DOHH2 (cell line): ENCODE measurements around the gene COMT.

Source experiments
- H3F3A ChIP-seq: fragments of 200-600 bp; sonication (generic), shearing (Covaris generic); 2 replicates; pipeline ENCODE4 v1.6.0; 2016; ENCODE audit warnings: antibody characterized with exemption, mild to moderate bottlenecking; ENCODE audit not compliant: control insufficient read depth, insufficient read depth
- H3K27ac ChIP-seq: fragments of 200-600 bp; sonication (generic); 2 replicates; pipeline ENCODE4 v1.5.1; 2014; ENCODE audit warnings: low read depth, mild to moderate bottlenecking, low read length, moderate library complexity
- H3K27me3 ChIP-seq: fragments of 200-600 bp; sonication (generic); 2 replicates; pipeline ENCODE4 v1.6.1; 2014; ENCODE audit warnings: mild to moderate bottlenecking, low read length, mixed read lengths; ENCODE audit not compliant: control insufficient read depth
- H3K36me3 ChIP-seq: fragments of 200-600 bp; sonication (generic); 2 replicates; pipeline ENCODE4 v1.6.1; 2014; ENCODE audit warnings: mild to moderate bottlenecking, low read length, moderate library complexity, mixed read lengths; ENCODE audit not compliant: control insufficient read depth
- H3K4me1 ChIP-seq: fragments of 200-600 bp; sonication (generic); 2 replicates; pipeline ENCODE4 v1.6.1; 2014; ENCODE audit warnings: mild to moderate bottlenecking, low read length, mixed read lengths; ENCODE audit not compliant: control insufficient read depth
- H3K4me2 ChIP-seq: fragments of 200-600 bp; sonication (generic); 2 replicates; pipeline ENCODE4 v1.6.0; 2014; ENCODE audit warnings: mild to moderate bottlenecking, low read length, moderate library complexity
- H3K4me3 ChIP-seq: fragments of 200-600 bp; sonication (generic); 2 replicates; pipeline ENCODE4 v1.5.1; 2014; ENCODE audit warnings: mild to moderate bottlenecking, low read length, mixed read lengths
- H3K79me2 ChIP-seq: fragments of 200-600 bp; sonication (generic); 2 replicates; pipeline ENCODE4 v1.6.1; 2014; ENCODE audit warnings: mild to moderate bottlenecking, low read length, mixed read lengths; ENCODE audit not compliant: control insufficient read depth
- H3K9me2 ChIP-seq: fragments of 200-600 bp; sonication (generic); replicated peaks from 2 replicates; pipeline ENCODE4 v1.6.1; 2014; ENCODE audit warnings: mild to moderate bottlenecking, low read length, mixed read lengths; ENCODE audit not compliant: control insufficient read depth
- H3K9me3 ChIP-seq: fragments of 200-600 bp; sonication (generic); 2 replicates; pipeline ENCODE4 v1.6.1; 2014; ENCODE audit warnings: antibody characterized with exemption, low read length, mixed read lengths; ENCODE audit not compliant: control insufficient read depth, insufficient read depth
- H4K20me1 ChIP-seq: fragments of 200-600 bp; sonication (generic); 2 replicates; pipeline ENCODE4 v1.6.0; 2014; ENCODE audit warnings: low read depth, mild to moderate bottlenecking, antibody characterized with exemption, low read length, moderate library complexity; ENCODE audit not compliant: control insufficient read depth, insufficient read depth
- EZH2phosphoT487 ChIP-seq: fragments of 200-600 bp; sonication (generic); IDR thresholded peaks from 2 replicates; pipeline ENCODE4 v1.6.1; 2017; ENCODE audit warnings: borderline replicate concordance, mild to moderate bottlenecking, antibody characterized with exemption, low read length, moderate library complexity, mixed read lengths
- TF ChIP-seq, protein P1 (sequence below): fragments of 200-600 bp; sonication (generic); IDR thresholded peaks from one replicate; pipeline ENCODE4 v1.5.1; 2014; ENCODE audit warnings: antibody characterized with exemption, mild to moderate bottlenecking, low read depth, low read length; ENCODE audit not compliant: poor library complexity, severe bottlenecking

The COMT gene

DNA sequence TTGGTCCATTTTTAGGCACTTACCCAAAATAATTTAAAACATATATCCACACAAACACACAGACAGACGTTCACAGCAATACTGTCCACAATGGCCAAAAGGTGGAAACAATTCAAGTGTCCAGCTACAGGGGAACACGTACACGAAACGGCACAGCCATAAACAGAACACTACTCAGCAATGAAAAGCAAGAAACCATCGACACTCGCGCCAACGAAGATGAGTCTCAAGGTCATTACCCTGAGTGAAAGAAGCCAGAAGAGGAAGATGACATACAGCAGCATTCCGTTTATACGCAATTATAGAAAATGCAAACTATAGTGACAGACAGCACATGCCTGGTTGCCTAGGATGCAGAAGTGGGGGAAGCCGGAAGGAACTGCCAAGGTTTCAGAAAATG lies 13.4 kb upstream of the COMT start:
- H3K36me3 ChIP-seq: no peaks in the 10 kb centered on the region

DNA sequence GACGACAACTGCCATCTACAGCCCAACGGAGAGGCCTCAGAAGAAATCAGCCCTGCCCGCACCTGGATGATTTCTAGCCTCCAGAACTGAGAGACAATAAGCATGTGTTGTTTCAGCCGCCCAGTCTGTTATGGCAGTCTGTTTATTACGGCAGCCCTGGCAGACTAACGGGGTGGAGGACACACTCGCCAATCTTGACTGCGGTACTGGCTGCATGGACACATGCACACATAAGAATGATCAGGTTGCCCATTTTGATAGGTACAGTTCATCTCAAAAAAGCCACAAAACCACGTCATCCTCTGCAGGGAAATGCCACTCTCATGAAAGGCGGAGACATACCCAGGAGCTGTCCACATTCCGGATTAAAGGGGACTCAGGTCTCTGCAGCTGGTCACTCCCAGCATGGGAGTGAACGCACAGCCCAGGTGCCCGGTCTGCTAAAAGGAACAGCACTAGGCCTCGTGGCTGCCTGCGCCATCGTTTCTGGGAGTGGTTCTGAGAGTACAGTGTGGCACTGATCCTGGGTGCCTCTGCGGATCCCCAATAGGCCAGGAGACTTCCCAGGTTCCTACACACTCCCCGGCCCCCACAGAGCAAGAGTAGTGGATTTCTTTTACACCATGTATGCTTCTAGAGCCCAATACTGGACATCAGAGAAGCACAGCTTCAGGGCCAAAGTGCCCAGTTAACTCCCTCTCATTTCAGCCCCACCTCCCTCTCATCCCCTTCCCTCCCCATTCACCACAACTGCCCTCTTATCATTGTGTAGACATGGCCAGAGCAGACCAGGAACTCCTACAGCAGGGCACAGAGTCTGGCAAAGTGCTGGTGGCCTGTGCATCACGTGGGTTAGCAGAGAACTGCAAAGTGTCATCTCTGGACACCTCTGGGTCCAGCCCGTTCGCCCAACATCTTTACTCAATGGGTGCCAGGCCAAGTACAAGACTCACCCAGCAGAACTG lies 11.7 kb upstream of the COMT start:
- no peak overlapping the region for H3K4me3 ChIP-seq
- no peaks in the 10 kb centered on the region for H4K20me1 ChIP-seq
- no peaks in the 10 kb centered on the region for H3K9me2 ChIP-seq
- no peaks in the 10 kb centered on the region for H3K36me3 ChIP-seq
- H3K9me3 ChIP-seq: no peaks in the 10 kb centered on the region
- H3K79me2 ChIP-seq: no peaks in the 10 kb centered on the region
- H3K4me1 ChIP-seq: no peaks in the 10 kb centered on the region
- H3F3A ChIP-seq: no peaks in the 10 kb centered on the region
- no peak overlapping the region for H3K4me2 ChIP-seq
- H3K27me3 ChIP-seq: no peaks in the 10 kb centered on the region
- no peak overlapping the region for H3K27ac ChIP-seq
- TF ChIP-seq EZH2phosphoT487: no peak
- TF ChIP-seq, protein P1, sequence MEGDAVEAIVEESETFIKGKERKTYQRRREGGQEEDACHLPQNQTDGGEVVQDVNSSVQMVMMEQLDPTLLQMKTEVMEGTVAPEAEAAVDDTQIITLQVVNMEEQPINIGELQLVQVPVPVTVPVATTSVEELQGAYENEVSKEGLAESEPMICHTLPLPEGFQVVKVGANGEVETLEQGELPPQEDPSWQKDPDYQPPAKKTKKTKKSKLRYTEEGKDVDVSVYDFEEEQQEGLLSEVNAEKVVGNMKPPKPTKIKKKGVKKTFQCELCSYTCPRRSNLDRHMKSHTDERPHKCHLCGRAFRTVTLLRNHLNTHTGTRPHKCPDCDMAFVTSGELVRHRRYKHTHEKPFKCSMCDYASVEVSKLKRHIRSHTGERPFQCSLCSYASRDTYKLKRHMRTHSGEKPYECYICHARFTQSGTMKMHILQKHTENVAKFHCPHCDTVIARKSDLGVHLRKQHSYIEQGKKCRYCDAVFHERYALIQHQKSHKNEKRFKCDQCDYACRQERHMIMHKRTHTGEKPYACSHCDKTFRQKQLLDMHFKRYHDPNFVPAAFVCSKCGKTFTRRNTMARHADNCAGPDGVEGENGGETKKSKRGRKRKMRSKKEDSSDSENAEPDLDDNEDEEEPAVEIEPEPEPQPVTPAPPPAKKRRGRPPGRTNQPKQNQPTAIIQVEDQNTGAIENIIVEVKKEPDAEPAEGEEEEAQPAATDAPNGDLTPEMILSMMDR: no peak

More for the DNA sequence above, 13.4 kb upstream of the COMT start:
- Histone ChIP-seq H3K27me3 (no peaks in the 10 kb centered on the region), H3K27ac (no peak overlapping the region), H3K79me2 (no peaks in the 10 kb centered on the region), H4K20me1 (no peaks in the 10 kb centered on the region), H3K9me2 (no peaks in the 10 kb centered on the region), H3K4me2 (no peak overlapping the region), H3K4me1 (no peaks in the 10 kb centered on the region), H3F3A (no peaks in the 10 kb centered on the region), H3K4me3 (no peak overlapping the region), H3K9me3 (no peaks in the 10 kb centered on the region)
- no peak for TF ChIP-seq EZH2phosphoT487
- TF ChIP-seq, protein P1: no peak

DNA sequence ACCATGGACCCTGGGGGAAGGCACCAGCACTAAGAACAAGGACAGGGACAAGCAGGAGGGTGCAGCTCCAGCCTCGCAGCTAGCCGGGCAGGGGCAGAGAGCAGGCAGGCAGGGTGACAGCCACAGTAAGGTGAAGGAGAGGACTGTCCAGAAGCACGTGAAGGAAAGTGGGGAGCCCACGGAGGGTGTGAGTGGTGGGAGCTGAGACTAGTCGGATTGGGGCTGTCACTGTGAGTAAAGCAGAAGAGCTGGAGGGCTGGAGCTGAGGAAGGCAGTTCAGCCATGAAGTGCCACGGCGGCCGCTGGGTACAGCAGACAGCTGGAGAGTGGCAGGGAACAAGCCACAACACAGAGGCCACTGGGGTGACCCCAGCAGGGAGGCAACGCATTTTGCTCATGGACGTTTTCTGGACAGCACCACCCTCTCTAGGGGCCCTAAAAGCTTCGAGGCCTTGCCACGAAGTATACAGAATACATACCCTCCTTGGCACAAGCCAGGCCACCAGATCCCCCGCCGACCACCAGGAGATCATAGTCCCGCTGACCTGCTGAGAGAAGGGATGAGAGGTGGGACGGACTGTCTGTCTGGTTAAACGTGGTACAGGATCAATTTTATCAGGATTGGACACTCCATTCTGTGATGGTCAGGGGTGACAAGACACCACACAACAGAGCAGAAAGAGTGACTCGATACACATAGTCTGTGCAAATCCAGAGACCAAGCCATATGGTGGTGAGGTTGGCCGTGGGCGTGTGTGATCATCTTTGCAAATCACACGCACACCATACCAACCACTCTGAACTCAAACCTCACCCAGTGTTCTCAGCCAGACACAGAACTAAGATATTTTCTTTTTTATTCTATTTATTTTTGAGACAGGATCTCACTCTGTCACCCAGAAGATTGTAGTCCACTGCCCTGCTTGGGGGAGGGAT lies 10.8 kb upstream of the COMT start:
- no peak overlapping the region for H3K4me2 ChIP-seq
- no peaks in the 10 kb centered on the region for H3F3A ChIP-seq
- TF ChIP-seq, protein P1: no peak
- TF ChIP-seq EZH2phosphoT487: no peak
- H3K4me1 ChIP-seq: no peaks in the 10 kb centered on the region
- no peaks in the 10 kb centered on the region for H3K27me3 ChIP-seq
- H3K79me2 ChIP-seq: no peaks in the 10 kb centered on the region
- H3K36me3 ChIP-seq: no peaks in the 10 kb centered on the region
- H3K4me3 ChIP-seq: no peak overlapping the region
- no peak overlapping the region for H3K27ac ChIP-seq
- no peaks in the 10 kb centered on the region for H3K9me3 ChIP-seq
- no peaks in the 10 kb centered on the region for H3K9me2 ChIP-seq
- H4K20me1 ChIP-seq: no peaks in the 10 kb centered on the region
